ENCODE data around the gene PATJ. TPM values are rescaled to one million over a fixed set of nuclear protein-coding genes. Genes with fewer than 3 reads are reported as not detected.
"Not testable (repeated sequence)": the region's sequence is repeated elsewhere in the genome, so short reads cannot be mapped to it uniquely, and the experiment has no call there.

Gene PATJ
- total and polyA plus RNA-seq, 8 donors: 9.1 to 195 (median 68.0) TPM

DNA sequence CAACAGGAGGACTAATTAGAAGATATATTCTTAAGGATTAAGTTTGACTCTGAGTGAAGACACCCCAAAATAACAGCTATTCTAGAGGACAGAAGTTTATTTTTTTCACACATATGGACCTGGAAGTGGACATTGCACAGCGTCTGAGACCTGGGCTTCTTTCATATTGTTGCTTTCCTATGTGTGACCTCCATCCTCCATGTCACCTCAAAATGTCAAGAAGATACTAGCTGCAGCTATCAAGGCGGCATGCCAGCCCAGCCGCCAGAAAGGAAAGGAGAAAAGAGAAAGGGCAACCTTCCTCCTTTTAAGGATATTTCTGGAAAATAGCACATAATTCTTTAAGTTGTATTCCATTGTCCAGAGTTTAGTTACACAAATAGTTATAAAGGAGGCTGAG is 220.4 kb downstream of the PATJ start:
- WGBS, 5 donors: 90 to 97% (median 92%) methylated on average over 3 of the region's 3 CpGs
- intact Hi-C loops (cut with DNase I; ENCODE audit: low total_unique reads): no loop called here
- no peak overlapping the region for H3K27ac ChIP-seq

DNA sequence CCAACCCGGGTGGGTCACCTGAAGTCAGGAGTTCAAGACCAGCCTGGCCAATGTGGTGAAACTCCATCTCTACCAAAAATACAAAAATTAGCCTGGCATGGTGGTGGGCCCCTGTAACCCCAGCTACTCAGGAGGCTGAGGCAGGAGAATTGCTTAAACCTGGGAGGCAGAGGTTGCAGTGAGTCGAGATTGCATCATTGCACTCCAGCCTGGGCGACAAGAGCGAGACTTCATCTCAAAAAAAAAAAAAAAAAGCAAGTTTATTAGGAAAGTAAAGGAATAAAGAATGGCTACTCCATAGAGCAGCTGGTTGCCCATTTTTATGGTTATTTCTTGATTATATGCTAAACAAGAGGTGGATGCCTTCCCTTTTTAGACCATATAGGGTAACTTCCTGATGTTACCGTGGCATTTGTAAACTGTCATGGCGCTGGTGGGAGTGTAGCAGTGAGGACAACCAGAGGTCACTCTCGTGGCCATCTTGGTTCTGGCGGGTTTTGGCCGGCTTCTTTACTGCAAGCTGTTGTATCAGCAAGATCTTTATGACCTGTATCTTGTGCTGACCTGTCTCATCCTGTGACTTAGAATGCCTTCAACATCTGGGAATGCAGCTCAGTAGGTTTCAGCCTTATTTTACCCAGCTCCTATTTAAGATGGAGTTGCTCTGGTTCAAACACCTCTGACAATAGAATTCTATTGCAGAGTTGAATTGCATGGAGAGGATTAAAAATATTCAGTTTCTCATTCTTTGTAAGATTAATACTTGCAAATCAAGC is 224.4 kb downstream of the PATJ start:
- H3K36me3 ChIP-seq; DNase-seq; H3K9me3 ChIP-seq; H3K27me3 ChIP-seq; H3K4me1 ChIP-seq; intact Hi-C loops (cut with DNase I; ENCODE audit: low total_unique reads); H3K4me3 ChIP-seq; H3K27ac ChIP-seq: not testable (repeated sequence)
- 80 to 95% (median 93%) methylated on average over 9 of the region's 9 CpGs for WGBS, 5 donors

More for the DNA sequence above, 220.4 kb downstream of the PATJ start:
- no peak for DNase-seq
- no peaks in the 10 kb centered on the region for H3K27me3 ChIP-seq
- H3K4me3 ChIP-seq: no peak overlapping the region
- no peaks in the 10 kb centered on the region for H3K9me3 ChIP-seq
- H3K4me1 ChIP-seq: no peaks in the 10 kb centered on the region
- TF ChIP-seq EP300 (IDR thresholded peaks at IDR 0.05) (no peak), POLR2A (IDR thresholded peaks at IDR 0.05) (no peak), POLR2AphosphoS5 (IDR thresholded peaks at IDR 0.05) (no peak)
- TF ChIP-seq, protein P1, sequence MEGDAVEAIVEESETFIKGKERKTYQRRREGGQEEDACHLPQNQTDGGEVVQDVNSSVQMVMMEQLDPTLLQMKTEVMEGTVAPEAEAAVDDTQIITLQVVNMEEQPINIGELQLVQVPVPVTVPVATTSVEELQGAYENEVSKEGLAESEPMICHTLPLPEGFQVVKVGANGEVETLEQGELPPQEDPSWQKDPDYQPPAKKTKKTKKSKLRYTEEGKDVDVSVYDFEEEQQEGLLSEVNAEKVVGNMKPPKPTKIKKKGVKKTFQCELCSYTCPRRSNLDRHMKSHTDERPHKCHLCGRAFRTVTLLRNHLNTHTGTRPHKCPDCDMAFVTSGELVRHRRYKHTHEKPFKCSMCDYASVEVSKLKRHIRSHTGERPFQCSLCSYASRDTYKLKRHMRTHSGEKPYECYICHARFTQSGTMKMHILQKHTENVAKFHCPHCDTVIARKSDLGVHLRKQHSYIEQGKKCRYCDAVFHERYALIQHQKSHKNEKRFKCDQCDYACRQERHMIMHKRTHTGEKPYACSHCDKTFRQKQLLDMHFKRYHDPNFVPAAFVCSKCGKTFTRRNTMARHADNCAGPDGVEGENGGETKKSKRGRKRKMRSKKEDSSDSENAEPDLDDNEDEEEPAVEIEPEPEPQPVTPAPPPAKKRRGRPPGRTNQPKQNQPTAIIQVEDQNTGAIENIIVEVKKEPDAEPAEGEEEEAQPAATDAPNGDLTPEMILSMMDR (IDR thresholded peaks at IDR 0.05): no peak
- peaks cover 0 to 4% (median 0%) of the 10 kb centered on the region in 4 donors for H3K36me3 ChIP-seq

DNA sequence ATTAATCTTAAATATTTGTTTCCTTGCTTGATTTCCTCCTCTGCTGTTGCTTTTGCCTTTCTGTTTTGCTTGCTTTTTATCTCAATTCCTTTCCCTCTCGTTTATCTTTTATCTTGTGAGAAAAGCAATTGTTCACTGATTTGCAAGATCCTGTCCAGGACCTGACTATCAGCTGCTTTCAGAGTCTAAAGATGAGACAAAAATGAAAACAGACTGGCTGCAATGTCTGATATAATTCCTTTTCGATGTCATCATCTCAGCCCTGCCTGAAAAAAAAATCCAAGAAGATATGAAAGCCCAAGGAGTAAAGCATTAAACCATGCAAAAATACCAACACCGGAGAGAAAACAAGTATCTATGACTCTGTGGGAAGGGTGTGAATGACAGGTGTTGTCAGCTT is 225.5 kb downstream of the PATJ start:
- TF ChIP-seq POLR2A (IDR thresholded peaks at IDR 0.05): no peak
- TF ChIP-seq, protein P1 (IDR thresholded peaks at IDR 0.05): no peak
- TF ChIP-seq EP300 (IDR thresholded peaks at IDR 0.05): no peak
- no peak for TF ChIP-seq POLR2AphosphoS5 (IDR thresholded peaks at IDR 0.05)
- no peak overlapping the region for H3K4me3 ChIP-seq
- no peak overlapping the region for H3K27ac ChIP-seq
- H3K27me3 ChIP-seq: no peaks in the 10 kb centered on the region
- 49 to 64% (median 61%) methylated on average over 3 of the region's 3 CpGs for WGBS, 5 donors
- intact Hi-C loops (cut with DNase I; ENCODE audit: low total_unique reads): no loop called here
- no peaks in the 10 kb centered on the region for H3K4me1 ChIP-seq
- no peaks in the 10 kb centered on the region for H3K36me3 ChIP-seq
- DNase-seq: no peak
- H3K9me3 ChIP-seq: no peaks in the 10 kb centered on the region

DNA sequence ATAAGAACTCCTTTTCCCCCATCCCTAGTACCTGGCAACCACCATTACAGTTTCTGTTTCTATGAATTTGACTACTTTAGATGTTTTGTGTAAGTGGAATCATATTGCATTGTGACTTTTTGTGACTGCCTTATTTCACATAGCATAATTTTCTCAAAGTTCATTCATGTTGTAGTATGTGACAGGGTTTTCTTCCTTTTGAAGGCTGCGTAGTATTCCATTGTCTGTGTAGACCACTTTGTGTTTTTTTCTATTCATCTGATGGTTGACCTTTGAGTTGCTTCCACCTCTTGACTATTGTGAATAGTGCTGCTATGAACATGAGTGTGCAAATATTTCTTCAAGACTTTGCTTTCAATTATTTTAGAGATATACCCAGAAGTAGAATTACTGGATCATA is 226.6 kb downstream of the PATJ start:
- no peaks in the 10 kb centered on the region for H3K27me3 ChIP-seq
- WGBS, 5 donors: 96 to 100% (median 100%) methylated on average over 1 of the region's 1 CpG
- DNase-seq: no peak
- H3K27ac ChIP-seq: no peak overlapping the region
- H3K9me3 ChIP-seq: no peaks in the 10 kb centered on the region
- no peaks in the 10 kb centered on the region for H3K4me1 ChIP-seq
- no peak overlapping the region for H3K4me3 ChIP-seq
- TF ChIP-seq POLR2A (IDR thresholded peaks at IDR 0.05): no peak
- TF ChIP-seq, protein P1 (IDR thresholded peaks at IDR 0.05): no peak
- no peak for TF ChIP-seq EP300 (IDR thresholded peaks at IDR 0.05)
- no peak for TF ChIP-seq POLR2AphosphoS5 (IDR thresholded peaks at IDR 0.05)
- intact Hi-C loops (cut with DNase I; ENCODE audit: low total_unique reads): no loop called here
- H3K36me3 ChIP-seq: no peaks in the 10 kb centered on the region

All from stomach (tissue), 9 donors.